HG03575 (cell line): ENCODE data around the gene SLX1A.
"Not testable (repeated sequence)": the region's sequence is repeated elsewhere in the genome, so short reads cannot be mapped to it uniquely, and the experiment has no call there.

Experiments
- ATAC-seq: cut with Tn5 transposase; IDR thresholded peaks from one replicate; pipeline ENCODE4 v1.9.1; 2021; ENCODE audit not compliant: unreplicated experiment, insufficient number of reproducible peaks, low FRiP score; ENCODE audit errors: extremely low read depth

SLX1A gene

GRCh38 chr16:30193615-30194014 is at the start of gene SLX1A, which contains the start of gene BOLA2B:
Gene SLX1A (plus strand): TSS chr16:30193875. CDS start chr16:30194085, 210 bp downstream.
Gene BOLA2B (minus strand): TSS chr16:30193666. CDS start chr16:30193595, 71 bp downstream.
- peak; percentile 61 for ATAC-seq

GRCh38 chr16:30144017-30144416 is 49.7 kb upstream of the SLX1A start:
- no peak for ATAC-seq

- no peak for ATAC-seq
Observed at GRCh38 chr16:30144917-30145316, 48.8 kb upstream of the SLX1A start.

GRCh38 chr16:30145657-30146056 is 48.0 kb upstream of the SLX1A start:
- no peak for ATAC-seq

DNA sequence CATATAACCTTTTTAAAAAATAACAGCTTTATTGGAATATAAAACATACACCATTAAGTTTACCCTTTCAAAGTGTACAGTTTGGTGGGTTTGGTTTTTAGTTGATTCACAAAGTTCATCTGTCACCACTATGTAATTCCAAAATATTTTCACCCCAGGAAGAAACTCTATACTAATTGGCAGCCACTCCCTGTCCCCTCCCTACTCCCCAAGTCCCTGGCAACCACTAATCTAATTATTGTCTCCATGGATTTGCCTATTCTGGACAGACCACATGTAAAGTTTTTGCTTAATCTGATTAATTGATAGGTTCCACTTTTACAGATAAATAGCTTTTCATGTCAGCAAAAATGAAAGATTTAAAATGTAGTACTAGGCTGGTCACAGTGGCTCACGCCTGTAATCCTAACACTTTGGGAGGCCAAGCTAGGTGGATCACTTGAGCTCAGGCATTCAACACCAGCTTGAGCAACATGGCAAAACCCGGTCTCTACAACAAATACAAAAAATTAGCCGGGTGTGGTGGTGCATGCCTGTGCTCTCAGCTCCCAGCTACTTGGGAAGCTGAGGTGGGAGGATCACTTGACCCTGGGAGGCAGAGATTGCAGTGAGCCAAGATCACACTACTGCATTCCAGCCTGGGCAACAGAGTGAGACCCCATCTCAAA is 45.7 kb upstream of the SLX1A start:
- no peak for ATAC-seq

- ATAC-seq: no peak
Observed at GRCh38 chr16:30149250-30149930, 44.3 kb upstream of the SLX1A start.

DNA sequence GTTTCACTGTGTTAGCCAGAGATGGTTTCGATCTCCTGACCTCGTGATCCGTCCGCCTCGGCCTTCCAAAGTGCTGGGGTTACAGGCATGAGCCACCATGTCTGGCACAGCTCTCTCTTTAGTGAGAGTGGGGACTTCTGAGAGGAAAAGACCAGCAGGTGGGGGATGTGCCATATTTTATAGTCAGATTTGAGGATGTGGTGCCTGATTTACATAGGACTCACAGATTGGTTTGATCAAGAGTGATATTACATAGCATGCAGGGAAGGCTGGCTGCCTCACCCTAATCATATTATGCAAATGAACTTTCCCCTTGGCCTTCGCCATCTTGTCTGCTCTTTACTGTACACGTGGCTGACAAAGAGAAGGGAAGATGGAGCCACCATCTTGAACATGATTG is 42.6 kb upstream of the SLX1A start:
- no peak for ATAC-seq

- no peak for ATAC-seq
Observed at GRCh38 chr16:30152517-30152916, 41.2 kb upstream of the SLX1A start.

- ATAC-seq: no peak
Observed at GRCh38 chr16:30155188-30155587, 38.5 kb upstream of the SLX1A start.

- ATAC-seq: no peak
Observed at GRCh38 chr16:30157214-30157613, 36.5 kb upstream of the SLX1A start.

- ATAC-seq: no peak
Observed at GRCh38 chr16:30163538-30163937, 30.1 kb upstream of the SLX1A start.

DNA sequence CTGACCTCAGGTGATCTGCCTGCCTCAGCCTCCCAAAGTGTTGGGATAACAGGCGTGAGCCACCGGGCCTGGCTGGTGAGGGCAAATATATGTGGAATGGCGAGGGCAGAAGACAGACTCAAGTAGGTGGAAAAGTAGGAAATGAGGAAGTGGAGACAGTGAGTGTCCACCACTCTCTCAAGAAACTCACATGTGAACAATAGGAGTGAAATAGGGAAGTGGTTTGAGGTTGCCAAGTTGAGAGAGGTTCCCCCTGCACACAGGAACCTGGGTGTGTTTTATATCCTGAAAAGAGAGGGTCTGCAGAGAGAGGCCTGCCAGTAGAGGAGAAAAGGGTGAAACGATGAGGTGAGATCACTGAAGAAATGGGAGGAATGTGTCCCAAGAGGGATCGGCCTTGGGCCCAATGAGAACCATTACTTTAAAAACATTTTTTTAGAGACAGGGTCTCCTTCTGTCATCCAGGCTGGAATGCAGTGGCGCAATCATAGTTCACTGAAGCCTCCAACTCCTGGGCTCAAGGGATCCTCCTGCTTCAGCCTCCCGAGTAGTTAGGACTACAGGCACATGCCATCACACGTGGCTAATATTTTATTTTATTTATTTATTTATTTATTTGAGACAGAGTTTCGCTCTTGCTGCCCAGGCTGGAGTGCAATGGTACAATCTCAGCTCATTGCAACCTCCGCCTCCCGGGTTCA is 27.3 kb upstream of the SLX1A start:
- no peak for ATAC-seq

GRCh38 chr16:30168746-30169145 is 24.9 kb upstream of the SLX1A start:
- ATAC-seq: not testable (repeated sequence)

- not testable (repeated sequence) for ATAC-seq
Observed at GRCh38 chr16:30169416-30169815, 24.3 kb upstream of the SLX1A start.

- ATAC-seq: not testable (repeated sequence)
Observed at GRCh38 chr16:30170145-30170544, 23.5 kb upstream of the SLX1A start.

DNA sequence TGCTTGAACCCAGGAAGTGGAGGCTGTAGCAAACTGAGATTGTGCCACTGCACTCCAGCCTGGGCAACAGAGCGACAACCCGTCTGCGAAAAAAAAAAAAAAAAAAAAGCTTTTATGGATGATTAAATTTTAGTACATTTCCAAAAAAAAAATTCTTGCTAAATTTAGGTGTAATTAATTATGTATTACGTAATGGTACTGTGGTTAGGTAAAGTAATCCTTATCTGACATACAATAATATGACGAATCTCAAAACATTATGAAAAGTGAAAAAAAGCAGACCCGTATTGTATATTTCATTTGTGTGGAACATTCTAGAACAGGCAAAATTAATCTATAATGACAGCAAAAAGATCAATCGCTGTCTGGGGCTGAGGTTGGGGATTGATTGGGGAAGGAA is 20.6 kb upstream of the SLX1A start:
- ATAC-seq: no peak

DNA sequence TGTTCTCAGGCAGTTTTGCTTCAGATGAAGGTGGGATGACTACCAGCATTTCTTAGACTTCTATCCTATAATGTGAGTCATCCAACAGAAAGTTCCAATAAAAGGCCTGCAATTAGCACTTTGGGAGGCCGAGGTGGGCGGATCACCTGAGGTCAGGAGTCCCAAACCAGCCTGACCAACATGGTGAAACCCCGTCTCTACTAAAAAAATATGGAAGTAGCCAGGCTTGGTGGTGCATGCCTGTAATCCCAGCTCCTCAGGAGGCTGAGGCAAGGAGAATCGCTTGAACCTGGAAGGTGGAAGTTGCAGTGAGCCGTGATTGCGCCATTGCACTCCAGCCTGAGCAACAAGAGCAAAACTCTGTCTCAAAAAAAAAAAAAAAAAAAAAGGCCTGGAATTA is 16.8 kb upstream of the SLX1A start:
- ATAC-seq: not testable (repeated sequence)

DNA sequence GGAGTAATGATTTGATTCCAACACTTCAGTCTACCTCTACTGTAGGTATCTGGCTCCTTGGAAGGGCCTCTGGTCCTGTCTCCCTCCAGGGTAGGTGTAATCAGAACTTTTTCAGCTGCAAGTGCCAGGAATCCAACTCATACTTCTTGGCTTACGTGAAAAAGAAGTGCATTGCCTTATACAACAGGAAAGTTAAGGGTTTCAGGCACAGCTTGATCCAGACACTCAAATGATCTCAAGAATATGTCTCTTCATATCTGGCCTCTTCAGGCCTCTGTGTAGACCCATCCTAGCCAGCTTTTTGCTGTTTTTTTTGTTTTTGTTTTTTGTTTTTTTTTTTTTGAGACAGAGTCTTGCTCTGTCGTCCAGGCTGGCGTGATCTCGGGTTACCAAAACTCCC is 14.5 kb upstream of the SLX1A start:
- ATAC-seq: no peak

GRCh38 chr16:30179931-30180330 is 13.7 kb upstream of the SLX1A start:
- ATAC-seq: no peak

- no peak for ATAC-seq
Observed at GRCh38 chr16:30180741-30181140, 12.9 kb upstream of the SLX1A start.
